GM12878 (cell line): ENCODE data around the gene PSMB8. TPM values are rescaled to one million over a fixed set of nuclear protein-coding genes. Genes with fewer than 3 reads are reported as not detected.
A peak's percentile ranks its signal among the peaks of the same experiment; 100 is the strongest.

Experiments used
- ATAC-seq: fragments of 200-7000 bp; cut with Tn5 transposase; 3 replicates; pipeline ENCODE4 v1.9.1; 2020; ENCODE audit warnings: mild to moderate bottlenecking, moderate library complexity
- BruUV-seq: library from RNA; stranded (reverse); fragments of 400-500 nt; replicated peaks from 2 replicates; lab custom pipeline; 2021; lab: Mats Ljungman, UMichigan
- CTCF ChIA-PET: fragments of 300-600 bp; sonication (Branson Sonifier 250); formaldehyde crosslinking; extraction: SDS; loops from one replicate; lab custom pipeline; 2021; ENCODE audit warnings: inconsistent platforms; lab: Yijun Ruan, JAX
- POLR2A ChIA-PET: fragments of 350-600 bp; formaldehyde crosslinking; extraction: SDS; loops from one replicate; lab custom pipeline; 2021; ENCODE audit warnings: inconsistent platforms; lab: Charles Lee
- RAD21 ChIA-PET: fragments of 300-600 bp; sonication (Branson Sonifier 250); formaldehyde crosslinking; loops from one replicate; lab custom pipeline; 2023; ENCODE audit warnings: antibody characterized with exemption; ENCODE audit not compliant: unreplicated experiment; lab: Charles Lee
- SMC1A ChIA-PET: fragments of 300-600 bp; sonication (Branson Sonifier 250); formaldehyde crosslinking; loops from one replicate; lab custom pipeline; 2023; ENCODE audit not compliant: unreplicated experiment, uncharacterized antibody; lab: Charles Lee
- DNase-seq: peaks from one replicate; pipeline ENCODE4 v3.0.0-alpha.2; 2011; ENCODE audit warnings: low read depth, low spot score
- FAIRE-seq: peaks from 3 replicates; lab custom pipeline; 2011; peaks lifted over from hg19 to GRCh38; lab: Jason Lieb, UNC
- H2AFZ ChIP-seq: 2 replicates; pipeline ENCODE4 v1.6.0; 2011; ENCODE audit warnings: low read depth, low read length, control low read depth; ENCODE audit not compliant: control insufficient read depth
- H3K27ac ChIP-seq: 2 replicates; pipeline ENCODE4 v1.5.1; 2011; ENCODE audit warnings: control low read depth; ENCODE audit not compliant: control insufficient read depth, insufficient read depth
- H3K27me3 ChIP-seq, 2 experiments: replicated peaks in 1 of 2; 2 replicates each; pipeline versions ENCODE4 v1.6.0 to v1.6.1; 2011; ENCODE audit warnings: low read length in 1 of 2; ENCODE audit not compliant: control insufficient read depth in 2 of 2, insufficient read depth in 2 of 2
- H3K36me3 ChIP-seq, 2 experiments: 2 replicates each; pipeline ENCODE4 v1.5.1; 2011; ENCODE audit warnings: low read length in 1 of 2; ENCODE audit not compliant: control insufficient read depth in 2 of 2, insufficient read depth in 2 of 2
- H3K4me1 ChIP-seq: 2 replicates; pipeline ENCODE4 v1.6.1; 2011; ENCODE audit warnings: mild to moderate bottlenecking, low read length, moderate library complexity, mixed read lengths; ENCODE audit not compliant: control insufficient read depth, insufficient read depth
- H3K4me2 ChIP-seq: 2 replicates; pipeline ENCODE4 v1.6.0; 2011; ENCODE audit warnings: control low read depth; ENCODE audit not compliant: control insufficient read depth, insufficient read depth
- H3K4me3 ChIP-seq: fragments of 200-600 bp; sonication (generic); 2 replicates; pipeline ENCODE4 v1.5.1; 2016
- H3K79me2 ChIP-seq: 2 replicates; pipeline ENCODE4 v1.6.0; 2011; ENCODE audit warnings: low read length; ENCODE audit not compliant: control insufficient read depth, insufficient read depth
- H3K9ac ChIP-seq: 2 replicates; pipeline ENCODE4 v1.8.0; 2011; ENCODE audit warnings: low read length, control low read depth, mixed read lengths; ENCODE audit not compliant: control insufficient read depth, insufficient read depth
- H3K9me3 ChIP-seq: replicated peaks from 3 replicates; pipeline ENCODE4 v1.5.1; 2011; ENCODE audit warnings: mild to moderate bottlenecking, low read length; ENCODE audit not compliant: control insufficient read depth, insufficient read depth
- H4K20me1 ChIP-seq: 2 replicates; pipeline ENCODE4 v1.6.0; 2011; ENCODE audit not compliant: control insufficient read depth, insufficient read depth
- ATF7 ChIP-seq: fragments of 450-650 bp; IDR thresholded peaks from 2 replicates; pipeline ENCODE4 v1.6.1; 2016; ENCODE audit warnings: low read depth, mild to moderate bottlenecking
- BHLHE40 ChIP-seq, 2 experiments: fragments of 450-650 bp in 1 of 2; IDR thresholded peaks; 2 replicates each; pipeline ENCODE4 v1.6.1; 2011 to 2017; ENCODE audit warnings: low read depth in 2 of 2, borderline replicate concordance in 1 of 2, improper control_type of control experiment in 1 of 2, low read length in 1 of 2, mild to moderate bottlenecking in 1 of 2
- CHD1 ChIP-seq: IDR thresholded peaks from 2 replicates; pipeline ENCODE4 v1.6.1; 2012; ENCODE audit warnings: low read depth, low read length, improper control_type of control experiment
- FOS ChIP-seq: IDR thresholded peaks from 3 replicates; pipeline ENCODE4 v1.6.1; 2011; ENCODE audit warnings: borderline replicate concordance; ENCODE audit not compliant: insufficient read length; ENCODE audit errors: extremely low read depth
- MLLT1 ChIP-seq: fragments of 450-650 bp; IDR thresholded peaks from 2 replicates; pipeline ENCODE4 v1.6.1; 2016; ENCODE audit warnings: mild to moderate bottlenecking
- NFYB ChIP-seq: IDR thresholded peaks from 2 replicates; pipeline ENCODE4 v1.6.1; 2011; ENCODE audit warnings: low read depth, mild to moderate bottlenecking, low read length, improper control_type of control experiment, moderate library complexity; ENCODE audit not compliant: insufficient read depth
- PKNOX1 ChIP-seq: fragments of 450-650 bp; IDR thresholded peaks from 2 replicates; pipeline ENCODE4 v1.6.1; 2016; ENCODE audit warnings: mild to moderate bottlenecking
- RFX5 ChIP-seq: IDR thresholded peaks from 2 replicates; pipeline ENCODE4 v1.6.1; 2011; ENCODE audit warnings: low read depth, low read length, improper control_type of control experiment
- RUNX3 ChIP-seq: IDR thresholded peaks from 2 replicates; pipeline ENCODE4 v1.6.1; 2012; ENCODE audit warnings: low read length, inconsistent platforms
- SMAD5 ChIP-seq: IDR thresholded peaks from 2 replicates; pipeline ENCODE4 v1.6.1; 2016; ENCODE audit warnings: antibody characterized with exemption, low read depth
- SUZ12 ChIP-seq: fragments of 200-600 bp; sonication (generic); IDR thresholded peaks from one replicate; pipeline ENCODE4 v1.6.1; 2018; ENCODE audit warnings: antibody characterized with exemption, mild to moderate bottlenecking; ENCODE audit not compliant: unreplicated experiment
- USF2 ChIP-seq: IDR thresholded peaks from 2 replicates; pipeline ENCODE4 v1.6.1; 2011; ENCODE audit warnings: low read depth, low read length, improper control_type of control experiment, borderline replicate concordance
- WGBS: methylation state at CpG from one replicate; pipeline ENCODE4 v1.1.6; 2016; ENCODE audit warnings: low lambda C conversion rate; ENCODE audit not compliant: insufficient replicate concordance, insufficient coverage; ENCODE audit errors: missing lambda C conversion rate; 5-methylcytosine and 5-hydroxymethylcytosine counted together
- in situ Hi-C: fragments of 300-500 bp; cut with MboI; formaldehyde crosslinking; loops from 9 replicates; pipeline ENCODE4 v1.14.3; 2018; ENCODE audit warnings: mixed read lengths
- intact Hi-C: fragments of 100-400 bp; cut with micrococcal nuclease; formaldehyde crosslinking; loops from one replicate; pipeline ENCODE4 v1.14.2; 2022; ENCODE audit not compliant: unreplicated experiment
- polyA plus RNA-seq, 11 experiments: library from polyadenylated mRNA; depleted of rRNA in 4 of 11; unstranded in 6 of 11; stranded (reverse) in 5 of 11; fragments of >200 nt; fragmentation: Nextera tagmentation in 4 of 11; fragmentation: Illumina TruSeq in 1 of 11; extraction: Ambion mirVana in 4 of 11; extraction: Trizol in 1 of 11; gene quantifications; 1 replicate in 1 of 11; 2 replicates in 10 of 11; pipeline versions ENCODE4 v1.2.1 to v1.2.3, GENCODE V29; 2011 to 2016; ENCODE audit warnings: inconsistent platforms in 2 of 11, missing spikeins in 2 of 11, low read depth in 1 of 11
- total RNA-seq, 4 experiments: library from RNA; depleted of rRNA in 3 of 4; stranded (reverse); fragments of >200 nt in 3 of 4; fragmentation: Illumina TruSeq in 1 of 4; extraction: Trizol in 1 of 4; gene quantifications; 2 replicates each; pipeline versions ENCODE4 v1.2.1 to v1.2.3, GENCODE V29; 2013 to 2021

Gene PSMB8
- total and polyA plus RNA-seq, 10 of the 15 experiments (the other 5 are each of a cell fraction or from before 2014, with no cell fraction given): 304 to 557 (median 379) TPM

GRCh38 chr6:32818867-32819266 is 25.0 kb downstream of the PSMB8 start:
- ChIA-PET SMC1A (interaction anchor here (0.9 to 3.1 kb wide), 2 partner anchors 20 to 49 kb away, joined by 5 to 12 read pairs; partner anchors contain the start of gene TAP2), POLR2A (interaction anchor here (0.5 to 1.1 kb wide), 2 partner anchors 34 to 412 kb away, joined by 3 read pairs; partner anchors contain the start of gene TAP1), RAD21 (interaction anchor here (1.2 kb wide), 1 partner anchor 20 kb away, joined by 3 read pairs; the partner anchor contains the start of gene TAP2), CTCF (interaction anchor here (0.8 to 3.7 kb wide), 4 partner anchors 9 to 50 kb away, joined by 3 to 22 read pairs (median 5); partner anchors contain the start of genes TAP1 and TAP2)
- Histone ChIP-seq H3K27ac (no peak overlapping the region), H3K9ac (no peak overlapping the region), H3K4me1 (peaks cover 31% of the 10 kb centered on the region), H3K4me3 (no peak overlapping the region), H3K4me2 (no peak overlapping the region)
- ATAC-seq (no peak), FAIRE-seq (no peak)
- BruUV-seq: no TSS peak
- in situ Hi-C loops: no loop called here
- 0% methylated on average over 2 of the region's 2 CpGs for WGBS
- TF ChIP-seq SUZ12: no peak
- TF ChIP-seq SMAD5: no peak
- TF ChIP-seq RUNX3: 0 out of 2 replicates have a peak, but pooled peaks have one; percentile 7
- TF ChIP-seq, all 136 proteins: peak for 1
- Histone ChIP-seq H2AFZ (no peak overlapping the region), H4K20me1 (no peaks in the 10 kb centered on the region), H3K27me3 (no peaks in the 10 kb centered on the region), H3K79me2 (peaks cover 22% of the 10 kb centered on the region), H3K36me3 (peaks cover 0 to 5% of the 10 kb centered on the region in 2 experiments; a peak in 1 of 4 replicates), H3K9me3 (no peaks in the 10 kb centered on the region)
- intact Hi-C loops: no loop called here
- DNase-seq: no peak

GRCh38 chr6:32816746-32817204 is 27.1 kb downstream of the PSMB8 start, which contains the start of gene HLA-DOB:
HLA-DOB (minus strand) TSS chr6:32817002; CDS start chr6:32816951, 51 bp downstream.
- Histone ChIP-seq H3K9ac (peak within 1 kb of the TSS; percentile 89), H3K4me1 (peaks cover 31% of the 10 kb centered on the region), H4K20me1 (no peaks in the 10 kb centered on the region), H3K79me2 (peaks cover 22% of the 10 kb centered on the region), H2AFZ (peak within 1 kb of the TSS; percentile 87), H3K36me3 (peaks cover 1 to 9% of the 10 kb centered on the region in 2 experiments; a peak in 3 of 4 replicates), H3K27ac (peak within 1 kb of the TSS; percentile 98), H3K27me3 (no peaks in the 10 kb centered on the region), H3K9me3 (no peaks in the 10 kb centered on the region), H3K4me2 (peak within 1 kb of the TSS; percentile 98), H3K4me3 (peak within 1 kb of the TSS; percentile 73)
- ChIA-PET SMC1A (interaction anchor here (0.6 to 0.8 kb wide), 3 partner anchors 21 to 51 kb away, joined by 3 to 4 read pairs (median 3); no protein-coding TSS in a partner anchor), CTCF (interaction anchor here (1.0 kb wide), 3 partner anchors 18 to 51 kb away, joined by 3 to 4 read pairs (median 3); partner anchors contain the start of gene TAP2), RAD21 (interaction anchor here (0.7 to 1.0 kb wide), 6 partner anchors 19 to 182 kb away, joined by 3 to 8 read pairs (median 3); partner anchors contain the start of genes PSMB9 and TAP1), POLR2A (interaction anchor here (0.6 kb wide), 1 partner anchor 196 kb away, joined by 4 read pairs; no protein-coding TSS in a partner anchor)
- no peak for DNase-seq
- intact Hi-C loops (no loop called here), in situ Hi-C loops (no loop called here)
- BruUV-seq: no TSS peak
- ATAC-seq: peak; percentile 83
- peak; percentile 7 for FAIRE-seq
- 3% methylated on average over 3 of the region's 3 CpGs for WGBS
- TF ChIP-seq FOS (peak; percentile 5), PKNOX1 (peak; percentile 70), RFX5 (peak; percentile 98), NFYB (peak; percentile 84), BHLHE40 (IDR thresholded peaks at IDR 0.05; ENCODE audit: borderline replicate concordance in 1 of 2, low read depth in 2 of 2, low read length in 1 of 2) (peak; percentile 23 to 49; a peak in 2 of 4 replicates), USF2 (no peak), CHD1 (0 out of 2 replicates have a peak, but pooled peaks have one; percentile 77), ATF7 (peak; percentile 47; the same call in 1 of the 2 replicates), MLLT1 (0 out of 2 replicates have a peak, but pooled peaks have one; percentile 40)
